Measurements from ENCODE around the gene GLRX5.
A peak's percentile ranks its signal among the peaks of the same experiment; 100 is the strongest.

The GLRX5 gene

GRCh38 chr14:95553141-95553540 lies 18.3 kb downstream of the GLRX5 start:
- TF ChIP-seq CTCF (IDR thresholded peaks at IDR 0.05; ENCODE audit: low read depth, low read length, missing control alignments): no peak
- DNase-seq (ENCODE audit: low read depth): no peak
- no peak overlapping the region for H3K4me3 ChIP-seq (ENCODE audit: low read depth, low read length)

- no peak for TF ChIP-seq CTCF (IDR thresholded peaks at IDR 0.05; ENCODE audit: low read depth, low read length, missing control alignments)
- no peak for DNase-seq (ENCODE audit: low read depth)
- no peak overlapping the region for H3K4me3 ChIP-seq (ENCODE audit: low read depth, low read length)
Measured at GRCh38 chr14:95555053-95555452, 20.2 kb downstream of the GLRX5 start.

- no peak overlapping the region for H3K4me3 ChIP-seq (ENCODE audit: low read depth, low read length)
- TF ChIP-seq CTCF (IDR thresholded peaks at IDR 0.05; ENCODE audit: low read depth, low read length, missing control alignments): no peak
- DNase-seq (ENCODE audit: low read depth): no peak
Measured at GRCh38 chr14:95557291-95557690, 22.4 kb downstream of the GLRX5 start.

GRCh38 chr14:95557832-95558231 lies 23.0 kb downstream of the GLRX5 start:
- no peak for DNase-seq (ENCODE audit: low read depth)
- H3K4me3 ChIP-seq (ENCODE audit: low read depth, low read length): no peak overlapping the region
- no peak for TF ChIP-seq CTCF (IDR thresholded peaks at IDR 0.05; ENCODE audit: low read depth, low read length, missing control alignments)

- no peak for TF ChIP-seq CTCF (IDR thresholded peaks at IDR 0.05; ENCODE audit: low read depth, low read length, missing control alignments)
- DNase-seq (ENCODE audit: low read depth): no peak
Measured at GRCh38 chr14:95559203-95559602, 24.4 kb downstream of the GLRX5 start.

GRCh38 chr14:95561001-95561412 lies 26.2 kb downstream of the GLRX5 start:
- peak; percentile 96 for TF ChIP-seq CTCF (IDR thresholded peaks at IDR 0.05; ENCODE audit: low read depth, low read length, missing control alignments)
- DNase-seq (ENCODE audit: low read depth): peak; percentile 77
- H3K4me3 ChIP-seq (ENCODE audit: low read depth, low read length): no peak overlapping the region

More at GRCh38 chr14:95559203-95559602, 24.4 kb downstream of the GLRX5 start:
- no peak overlapping the region for H3K4me3 ChIP-seq (ENCODE audit: low read depth, low read length)

- DNase-seq (ENCODE audit: low read depth): no peak
- H3K4me3 ChIP-seq (ENCODE audit: low read depth, low read length): no peak overlapping the region
- no peak for TF ChIP-seq CTCF (IDR thresholded peaks at IDR 0.05; ENCODE audit: low read depth, low read length, missing control alignments)
Measured at GRCh38 chr14:95562892-95563685, 28.2 kb downstream of the GLRX5 start.
